ENCODE measurements around the gene OXCT2. TPM values are rescaled to one million over a fixed set of nuclear protein-coding genes. Genes with fewer than 3 reads are reported as not detected.
"Not testable (repeated sequence)": the region's sequence is repeated elsewhere in the genome, so short reads cannot be mapped to it uniquely, and the experiment has no call there.

OXCT2 gene
- polyA plus RNA-seq, 1 donor (not counting 4 experiments of a cell fraction or from before 2014, with no cell fraction given), result not detected

DNA sequence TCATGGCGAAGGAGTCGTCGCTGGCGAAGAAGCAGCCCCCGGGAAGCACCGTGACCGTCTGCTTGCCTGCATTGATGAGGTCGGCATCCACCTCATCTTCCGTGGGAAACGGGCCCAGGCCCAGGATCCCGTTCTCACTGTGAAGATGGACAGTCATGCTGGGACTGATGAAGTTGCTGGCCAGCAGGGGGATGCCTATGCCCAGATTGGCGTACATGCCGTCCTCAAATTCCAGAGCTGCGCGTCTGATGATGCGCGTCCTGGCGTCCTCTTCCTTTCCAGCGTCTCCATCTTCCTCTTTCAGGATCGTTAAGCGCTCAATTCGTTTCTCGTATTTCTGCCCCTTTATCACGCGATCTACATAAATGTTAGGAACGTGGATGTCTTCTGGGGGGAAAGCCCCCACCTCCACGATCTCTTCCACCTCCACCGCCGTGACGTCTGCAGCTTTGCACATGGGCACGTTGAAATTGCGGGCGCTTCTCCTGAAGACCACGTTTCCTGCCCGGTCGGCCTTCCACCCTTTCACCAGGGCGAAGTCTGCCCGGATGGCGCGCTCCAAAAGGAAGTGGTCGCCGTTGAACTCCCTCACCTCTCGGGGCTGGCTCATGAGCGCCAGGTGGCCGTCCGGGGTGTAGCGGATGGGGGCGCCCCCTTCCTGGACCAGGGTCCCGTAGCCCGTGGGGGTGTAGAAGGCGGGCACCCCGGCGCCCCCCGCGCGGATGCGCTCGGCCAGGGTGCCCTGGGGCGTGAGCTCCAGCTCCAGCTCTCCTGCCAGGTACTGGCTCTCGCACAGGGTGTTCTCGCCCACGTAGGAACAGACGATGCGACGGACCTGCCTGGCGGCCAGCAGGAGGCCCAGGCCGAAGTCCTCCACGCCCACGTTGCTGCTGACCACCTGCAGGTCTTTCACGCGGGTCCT, 787 bp downstream of the OXCT2 start:
- H3K27ac ChIP-seq (ENCODE audit: control insufficient read depth, insufficient read depth, low read length); H4K20me1 ChIP-seq (ENCODE audit: control insufficient read depth, extremely low read depth, insufficient read depth, low read length); H3K36me3 ChIP-seq (ENCODE audit: control insufficient read depth in 2 of 2, extremely low read depth in 1 of 2, insufficient read depth in 2 of 2, low read length in 2 of 2); H3K9me1 ChIP-seq (ENCODE audit: control insufficient read depth, extremely low read depth, insufficient read depth, low read length); dilution Hi-C loops (cut with MboI; ENCODE audit: extremely low pct_ligation_motif_present, low sequenced_read_pairs); H3K27me3 ChIP-seq (ENCODE audit: control insufficient read depth, extremely low read depth, insufficient read depth, low read length); FAIRE-seq; H3K9ac ChIP-seq (ENCODE audit: control insufficient read depth, extremely low read depth, insufficient read depth, low read length); DNase-seq (ENCODE audit: low read depth, low spot score); H3K9me3 ChIP-seq (ENCODE audit: control insufficient read depth, low read depth, low read length); H3K79me2 ChIP-seq (ENCODE audit: control insufficient read depth, insufficient read depth, low read length); H3K4me1 ChIP-seq (ENCODE audit: control insufficient read depth, extremely low read depth, insufficient read depth, low read length): not testable (repeated sequence)
- peak overlapping the region in 1 of 3 experiments; percentile 34 for H3K4me3 ChIP-seq (ENCODE audit: control insufficient read depth in 2 of 3, extremely low read depth in 1 of 3, insufficient read depth in 2 of 3, low read depth in 1 of 3, low read length in 3 of 3)
- peak overlapping the region; percentile 41 for H3K4me2 ChIP-seq (ENCODE audit: control insufficient read depth, extremely low read depth, insufficient read depth, low read depth, low read length)
- peak overlapping the region; percentile 15 for H2AFZ ChIP-seq (ENCODE audit: control insufficient read depth, low read length)

DNA sequence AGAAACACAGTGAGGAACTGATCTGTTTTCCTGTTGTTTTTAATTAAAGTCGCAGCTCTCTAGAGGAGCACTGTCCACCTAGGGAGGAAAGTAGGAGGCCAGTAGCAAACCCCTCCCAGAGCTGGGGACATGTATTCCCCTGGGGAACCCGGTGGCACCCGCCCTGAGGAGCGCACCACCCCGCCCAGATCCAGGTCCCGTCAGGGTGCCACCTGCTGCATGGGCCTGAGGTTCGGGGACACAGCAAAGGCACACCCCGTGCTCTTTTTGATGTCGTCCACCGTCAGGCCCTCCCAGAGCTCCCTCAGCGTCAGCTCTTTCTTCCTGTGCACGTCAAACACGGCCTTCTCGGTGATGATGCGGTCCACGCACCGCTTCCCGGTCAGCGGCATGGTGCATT, 1.6 kb downstream of the OXCT2 start:
- H4K20me1 ChIP-seq (ENCODE audit: control insufficient read depth, extremely low read depth, insufficient read depth, low read length); dilution Hi-C loops (cut with MboI; ENCODE audit: extremely low pct_ligation_motif_present, low sequenced_read_pairs); H3K9me3 ChIP-seq (ENCODE audit: control insufficient read depth, low read depth, low read length); FAIRE-seq; H3K4me3 ChIP-seq (ENCODE audit: control insufficient read depth in 2 of 3, extremely low read depth in 1 of 3, insufficient read depth in 2 of 3, low read depth in 1 of 3, low read length in 3 of 3); DNase-seq (ENCODE audit: low read depth, low spot score); H3K79me2 ChIP-seq (ENCODE audit: control insufficient read depth, insufficient read depth, low read length); H3K9ac ChIP-seq (ENCODE audit: control insufficient read depth, extremely low read depth, insufficient read depth, low read length); H2AFZ ChIP-seq (ENCODE audit: control insufficient read depth, low read length); H3K4me2 ChIP-seq (ENCODE audit: control insufficient read depth, extremely low read depth, insufficient read depth, low read depth, low read length); H3K4me1 ChIP-seq (ENCODE audit: control insufficient read depth, extremely low read depth, insufficient read depth, low read length); H3K36me3 ChIP-seq (ENCODE audit: control insufficient read depth in 2 of 2, extremely low read depth in 1 of 2, insufficient read depth in 2 of 2, low read length in 2 of 2); H3K9me1 ChIP-seq (ENCODE audit: control insufficient read depth, extremely low read depth, insufficient read depth, low read length); H3K27me3 ChIP-seq (ENCODE audit: control insufficient read depth, extremely low read depth, insufficient read depth, low read length); H3K27ac ChIP-seq (ENCODE audit: control insufficient read depth, insufficient read depth, low read length): not testable (repeated sequence)

DNA sequence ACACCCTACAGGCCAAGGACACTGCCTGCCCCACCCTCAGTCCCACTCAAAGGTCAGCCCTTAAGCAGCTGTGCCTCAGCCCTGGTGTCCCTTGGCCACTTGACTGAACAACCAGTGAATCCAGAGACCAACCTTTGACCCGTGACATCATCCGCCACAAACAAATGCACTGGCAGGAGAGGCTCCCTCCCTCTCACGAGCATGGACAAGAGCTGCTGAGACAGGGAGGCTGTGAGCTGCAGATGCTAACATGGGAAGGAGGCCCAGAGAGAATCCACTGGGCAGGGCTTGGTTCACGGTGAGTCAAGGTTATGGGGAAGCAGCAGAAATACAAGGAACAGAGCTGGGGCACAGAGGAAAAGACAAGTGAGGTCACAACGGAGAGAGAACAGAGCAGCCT, 4.7 kb downstream of the OXCT2 start:
- H3K27ac ChIP-seq (ENCODE audit: control insufficient read depth, insufficient read depth, low read length); H3K4me3 ChIP-seq (ENCODE audit: control insufficient read depth in 2 of 3, extremely low read depth in 1 of 3, insufficient read depth in 2 of 3, low read depth in 1 of 3, low read length in 3 of 3); DNase-seq (ENCODE audit: low read depth, low spot score); dilution Hi-C loops (cut with MboI; ENCODE audit: extremely low pct_ligation_motif_present, low sequenced_read_pairs); H4K20me1 ChIP-seq (ENCODE audit: control insufficient read depth, extremely low read depth, insufficient read depth, low read length); H3K9ac ChIP-seq (ENCODE audit: control insufficient read depth, extremely low read depth, insufficient read depth, low read length); H3K27me3 ChIP-seq (ENCODE audit: control insufficient read depth, extremely low read depth, insufficient read depth, low read length); FAIRE-seq; H3K4me1 ChIP-seq (ENCODE audit: control insufficient read depth, extremely low read depth, insufficient read depth, low read length); H3K9me1 ChIP-seq (ENCODE audit: control insufficient read depth, extremely low read depth, insufficient read depth, low read length); H2AFZ ChIP-seq (ENCODE audit: control insufficient read depth, low read length); H3K4me2 ChIP-seq (ENCODE audit: control insufficient read depth, extremely low read depth, insufficient read depth, low read depth, low read length); H3K79me2 ChIP-seq (ENCODE audit: control insufficient read depth, insufficient read depth, low read length); H3K9me3 ChIP-seq (ENCODE audit: control insufficient read depth, low read depth, low read length); H3K36me3 ChIP-seq (ENCODE audit: control insufficient read depth in 2 of 2, extremely low read depth in 1 of 2, insufficient read depth in 2 of 2, low read length in 2 of 2): not testable (repeated sequence)

DNA sequence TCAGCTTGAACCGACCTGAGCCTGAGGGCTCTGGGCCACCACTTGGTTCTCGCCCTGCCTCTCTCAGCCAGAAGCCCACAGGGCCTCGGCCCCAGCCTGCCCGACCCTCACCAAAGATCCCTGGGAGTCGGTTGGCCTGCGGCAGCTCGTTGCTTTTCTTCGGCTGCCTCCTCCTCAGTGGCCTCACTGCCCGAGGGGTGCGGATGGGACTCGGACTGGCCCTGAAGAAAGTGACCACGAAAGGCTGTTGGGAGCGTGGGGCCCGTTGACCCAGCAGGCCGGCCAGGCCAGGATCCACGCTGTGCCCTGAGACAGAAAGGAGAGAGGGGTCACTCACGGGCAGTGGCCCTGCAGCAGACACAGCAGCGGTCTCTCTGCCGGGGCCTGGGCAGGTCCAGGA, 6.6 kb downstream of the OXCT2 start:
- H3K4me3 ChIP-seq (ENCODE audit: control insufficient read depth in 2 of 3, extremely low read depth in 1 of 3, insufficient read depth in 2 of 3, low read depth in 1 of 3, low read length in 3 of 3); DNase-seq (ENCODE audit: low read depth, low spot score); H3K79me2 ChIP-seq (ENCODE audit: control insufficient read depth, insufficient read depth, low read length); H2AFZ ChIP-seq (ENCODE audit: control insufficient read depth, low read length); FAIRE-seq; H3K9me3 ChIP-seq (ENCODE audit: control insufficient read depth, low read depth, low read length); H4K20me1 ChIP-seq (ENCODE audit: control insufficient read depth, extremely low read depth, insufficient read depth, low read length); dilution Hi-C loops (cut with MboI; ENCODE audit: extremely low pct_ligation_motif_present, low sequenced_read_pairs); H3K4me1 ChIP-seq (ENCODE audit: control insufficient read depth, extremely low read depth, insufficient read depth, low read length); H3K27ac ChIP-seq (ENCODE audit: control insufficient read depth, insufficient read depth, low read length); H3K4me2 ChIP-seq (ENCODE audit: control insufficient read depth, extremely low read depth, insufficient read depth, low read depth, low read length); H3K27me3 ChIP-seq (ENCODE audit: control insufficient read depth, extremely low read depth, insufficient read depth, low read length); H3K9ac ChIP-seq (ENCODE audit: control insufficient read depth, extremely low read depth, insufficient read depth, low read length); H3K9me1 ChIP-seq (ENCODE audit: control insufficient read depth, extremely low read depth, insufficient read depth, low read length); H3K36me3 ChIP-seq (ENCODE audit: control insufficient read depth in 2 of 2, extremely low read depth in 1 of 2, insufficient read depth in 2 of 2, low read length in 2 of 2): not testable (repeated sequence)

All from keratinocyte (primary cell).